Inflammatory macrophage treated with lipopolysaccharide for 4 hours (primary cell): ENCODE results near the gene ADAMTS17.

Source experiments
- DNase-seq: peaks from one replicate; pipeline ENCODE4 v3.0.0-alpha.2; 2020

The ADAMTS17 gene

DNA sequence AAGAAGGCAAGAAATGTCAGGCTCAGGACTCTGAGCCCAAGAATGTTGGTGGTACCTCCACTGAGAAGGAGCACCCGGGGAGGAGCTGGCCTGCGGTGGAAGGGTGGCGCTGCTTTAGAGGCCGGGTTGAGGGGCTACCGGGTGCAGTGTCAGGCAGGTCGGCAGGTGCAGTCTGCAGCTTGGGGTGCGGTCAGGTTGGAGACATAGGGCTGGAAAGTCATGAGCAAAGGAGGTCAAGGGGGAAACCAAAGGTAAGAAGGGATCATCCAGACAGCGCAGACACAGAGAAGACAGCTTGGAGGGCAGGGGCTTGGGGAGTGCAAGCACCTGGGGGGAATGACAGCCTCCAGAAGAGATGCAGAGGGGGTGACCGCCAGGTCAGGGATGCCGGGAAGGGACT lies 334.2 kb downstream of the ADAMTS17 start:
- DNase-seq: no peak

DNA sequence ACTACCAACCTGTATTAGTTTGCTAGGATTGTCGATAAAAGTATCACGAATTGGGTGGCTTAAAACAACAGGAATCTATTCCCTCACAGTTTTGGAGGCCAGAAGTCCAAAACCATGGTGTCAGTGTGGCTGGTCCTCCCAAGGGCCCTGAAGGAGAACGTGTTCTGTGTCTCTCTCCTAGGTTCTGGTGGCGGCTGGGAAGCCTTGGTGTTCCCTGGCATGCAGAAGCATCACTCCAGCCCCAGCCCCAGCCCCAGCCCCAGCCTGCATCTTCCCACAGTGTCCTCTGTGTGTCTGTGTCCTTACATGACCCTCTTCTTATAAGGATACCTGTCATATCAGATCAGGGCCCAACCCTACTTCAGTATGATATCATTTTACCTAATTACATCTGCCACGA lies 336.1 kb downstream of the ADAMTS17 start:
- DNase-seq: no peak

DNA sequence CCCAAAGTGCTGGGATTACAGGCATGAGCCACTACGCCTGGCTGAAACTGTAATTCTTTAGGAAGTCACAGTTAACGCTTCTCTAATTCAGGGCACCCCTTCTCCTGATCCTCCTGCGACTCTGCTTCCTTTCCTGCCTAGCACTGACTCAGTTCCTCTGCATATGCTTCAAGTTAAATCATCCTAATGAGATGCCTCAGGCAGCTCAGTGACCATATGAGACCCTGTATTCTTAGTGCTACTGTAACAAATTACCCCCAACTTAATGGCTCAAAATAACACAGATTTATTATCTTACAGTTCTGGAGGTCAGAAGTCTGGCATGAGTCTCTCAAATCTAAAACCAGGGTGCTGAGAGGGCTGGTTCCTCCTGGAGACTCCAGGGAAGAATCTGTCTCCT lies 336.8 kb downstream of the ADAMTS17 start:
- no peak for DNase-seq

DNA sequence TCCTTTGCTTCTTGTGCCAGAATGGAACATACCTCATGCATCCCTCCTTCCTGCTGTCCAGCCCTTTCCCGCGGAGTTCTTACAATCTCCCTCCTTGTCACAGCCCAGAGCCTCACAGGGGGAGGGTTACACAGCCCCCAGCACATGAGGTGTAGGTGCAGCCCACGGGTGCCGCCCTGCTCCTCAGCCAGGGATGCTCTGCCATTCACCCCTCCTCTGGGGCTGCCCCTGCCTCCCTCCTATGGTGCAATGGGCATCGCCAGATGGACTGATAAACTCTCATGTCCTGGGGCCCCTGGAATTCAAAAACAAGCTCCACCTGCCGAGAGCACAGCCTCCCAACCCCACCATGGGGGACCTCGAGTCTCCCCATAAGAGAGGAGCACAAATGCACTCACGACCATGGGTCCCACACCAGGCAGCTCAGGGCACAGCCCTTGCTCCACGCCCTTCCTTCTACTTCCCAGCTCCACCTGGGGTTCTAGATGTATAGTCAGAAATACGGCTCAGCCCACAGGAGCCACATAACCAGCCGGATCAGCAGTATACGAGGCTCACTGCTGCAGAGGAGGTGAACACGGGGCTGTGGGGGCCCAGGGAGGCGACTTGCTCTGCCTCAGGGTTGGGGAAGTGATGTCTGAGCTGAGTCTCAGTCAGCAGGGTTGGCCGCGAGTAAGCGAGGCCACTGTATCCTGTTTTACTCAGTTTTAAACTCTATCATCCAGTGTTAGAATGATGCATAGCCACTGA lies 338.8 kb downstream of the ADAMTS17 start:
- DNase-seq: no peak

DNA sequence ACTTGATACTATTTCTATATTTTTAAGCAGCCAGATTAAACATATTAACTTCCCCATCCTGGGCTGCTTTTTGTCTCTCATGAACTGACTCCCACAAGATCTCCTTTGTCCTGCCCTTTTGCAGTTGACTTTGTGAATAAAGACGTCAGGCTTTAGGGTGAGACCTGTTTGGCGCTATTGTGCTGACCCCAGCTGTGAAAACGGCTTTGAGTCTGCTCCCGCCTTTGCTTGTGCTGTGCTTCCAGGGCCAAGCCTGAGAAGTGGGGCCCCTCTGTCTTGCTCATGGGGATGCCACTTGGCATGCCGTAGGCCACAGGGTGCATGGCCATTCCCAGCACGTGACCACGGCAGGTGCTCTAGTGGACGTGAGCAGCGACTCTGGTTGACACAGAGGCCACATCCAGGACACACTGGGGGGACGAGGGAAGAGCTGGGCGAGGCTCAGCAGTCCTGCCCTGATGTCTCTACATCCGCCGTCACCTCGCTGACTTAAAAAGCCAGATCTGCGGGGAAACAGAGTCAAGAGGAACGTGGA lies 339.6 kb downstream of the ADAMTS17 start:
- no peak for DNase-seq

DNA sequence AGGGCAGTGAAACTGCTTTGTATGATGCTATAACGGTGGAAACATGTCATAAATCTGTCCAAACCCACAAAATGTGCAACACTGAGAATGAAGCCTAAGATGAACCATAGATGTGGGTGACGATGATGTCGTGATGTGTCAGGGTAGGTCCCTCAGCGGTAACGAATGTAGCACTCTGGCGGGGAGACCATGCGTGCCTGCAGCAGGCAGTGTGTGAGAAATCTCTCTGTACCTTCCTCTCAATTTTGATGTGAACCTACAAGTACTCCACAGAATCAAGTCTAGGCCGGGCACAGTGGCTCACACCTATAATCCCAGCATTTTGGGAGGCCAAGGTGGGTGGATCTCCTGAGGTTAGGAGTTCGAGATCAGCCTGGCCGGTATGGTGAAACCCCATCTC lies 340.4 kb downstream of the ADAMTS17 start:
- DNase-seq: no peak

DNA sequence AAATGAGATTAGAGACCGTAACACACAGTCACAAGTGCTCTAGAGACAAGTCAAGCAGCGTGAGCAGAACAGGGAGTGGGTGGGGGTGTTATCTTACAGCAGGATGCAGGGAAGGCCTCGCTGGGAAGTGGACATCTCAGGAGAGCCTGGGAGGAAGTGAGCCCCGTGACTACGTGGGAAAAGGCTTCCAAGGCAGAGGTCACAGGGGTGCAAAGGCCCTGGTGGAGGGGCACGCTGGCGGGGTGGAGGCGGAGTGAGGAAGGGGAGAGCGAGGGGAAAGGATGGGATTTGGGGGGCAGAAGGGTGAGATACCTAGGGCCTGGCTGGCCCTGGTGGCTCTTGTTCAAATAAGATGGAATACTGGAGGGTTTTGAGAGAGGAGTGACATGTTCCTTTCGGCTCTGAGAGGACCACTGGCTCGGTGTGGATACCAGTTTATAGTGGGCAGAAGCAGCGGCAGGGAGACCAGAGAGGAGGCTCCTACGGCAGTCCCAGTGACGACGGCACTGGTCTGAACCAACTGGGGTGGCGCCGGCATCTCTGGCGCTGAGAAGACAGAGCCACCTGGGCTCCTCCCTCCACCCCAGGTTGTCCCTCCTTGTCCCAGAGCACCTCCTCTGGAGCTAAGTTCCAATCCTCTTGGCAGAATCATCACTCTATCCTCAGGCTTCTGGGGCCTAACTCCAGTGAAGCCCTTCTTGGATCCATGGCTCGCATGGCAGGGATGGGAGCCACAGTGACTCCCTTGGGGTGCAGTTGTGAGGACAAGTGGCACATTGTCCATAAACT lies 342.3 kb downstream of the ADAMTS17 start:
- DNase-seq: no peak

DNA sequence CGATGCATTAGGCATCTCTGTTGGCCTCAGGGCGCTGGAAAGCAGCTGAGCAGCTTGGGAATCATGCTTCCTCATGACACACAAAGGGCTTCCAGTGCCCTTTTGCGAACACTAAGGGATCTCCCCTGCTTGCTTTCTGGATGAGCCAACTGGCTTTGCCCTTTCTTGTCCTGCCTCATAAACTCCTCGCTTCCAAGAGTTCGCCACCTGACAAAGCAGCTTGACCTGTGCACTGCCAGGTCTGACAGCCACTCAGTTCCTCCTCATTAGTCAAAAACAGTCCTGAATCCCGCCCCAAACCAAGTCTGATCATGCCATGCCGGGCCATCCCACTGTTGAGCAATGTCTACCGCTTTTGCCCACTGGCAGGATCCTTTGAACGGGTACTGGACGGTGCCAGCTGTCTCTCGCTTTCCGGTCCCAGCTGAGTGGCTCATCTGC lies 343.1 kb downstream of the ADAMTS17 start:
- DNase-seq: no peak

DNA sequence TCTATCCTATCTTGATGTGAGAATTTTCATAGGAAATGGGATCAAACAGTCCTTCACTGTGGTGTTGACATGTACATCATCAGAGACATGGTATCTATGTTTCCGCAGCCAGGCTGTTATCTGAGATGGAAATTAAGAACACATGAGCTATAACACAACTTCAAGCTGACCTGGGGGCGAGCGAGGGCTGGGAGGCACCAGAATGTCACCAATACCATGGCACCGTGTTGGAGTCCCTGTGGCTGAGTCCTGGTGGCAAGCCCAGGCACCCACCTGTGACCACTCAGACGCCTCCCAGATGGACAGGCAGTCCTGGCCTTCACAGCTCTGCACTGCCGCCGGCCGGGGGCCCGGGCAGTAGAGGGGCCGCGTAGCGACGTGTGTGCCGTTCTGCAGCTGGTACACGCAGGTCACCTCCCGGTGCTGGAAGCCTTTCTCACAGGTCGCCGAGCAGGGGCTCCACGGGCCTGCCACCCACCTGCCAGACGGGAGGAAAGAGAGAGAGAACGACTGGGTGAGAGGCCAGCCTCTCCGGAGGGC lies 344.6 kb downstream of the ADAMTS17 start:
- no peak for DNase-seq

DNA sequence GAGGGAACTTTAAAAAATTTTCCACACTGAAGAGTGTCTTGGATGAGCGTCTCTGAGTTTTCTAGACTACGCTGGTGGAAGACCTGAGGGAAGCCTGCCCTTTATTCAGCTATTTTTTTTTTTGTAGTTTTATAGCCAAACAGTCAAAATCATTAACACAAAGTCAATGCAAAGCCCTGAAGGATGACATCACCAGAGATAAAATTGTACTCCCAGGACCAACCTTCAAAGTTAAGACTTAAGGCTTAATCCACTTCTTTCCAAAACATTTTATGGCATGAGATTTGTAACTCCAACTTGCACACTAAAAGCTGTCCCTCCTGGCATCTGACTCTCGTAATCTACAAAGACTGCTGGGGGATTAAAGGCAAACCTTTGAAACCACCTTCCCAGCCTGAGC lies 345.1 kb downstream of the ADAMTS17 start:
- no peak for DNase-seq

DNA sequence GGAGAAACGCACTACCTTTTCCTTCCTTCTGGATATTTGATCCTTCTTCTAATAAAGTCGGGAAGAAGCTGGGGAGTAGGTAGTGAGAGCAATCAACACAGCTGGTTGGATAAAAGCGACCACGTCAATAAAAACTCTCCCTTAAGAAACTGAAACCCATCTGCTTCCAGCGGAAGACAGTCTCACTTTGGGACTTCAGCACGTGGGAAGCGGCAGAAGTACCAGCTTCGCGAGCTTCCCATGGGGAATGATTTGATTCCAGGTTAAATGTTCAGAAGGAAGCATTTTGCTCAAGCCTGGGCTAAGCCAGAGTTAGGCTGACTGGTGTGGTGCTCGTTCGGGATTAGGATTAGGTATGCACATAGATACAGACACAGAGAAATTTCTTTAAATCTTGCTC lies 346.2 kb downstream of the ADAMTS17 start:
- DNase-seq: no peak

DNA sequence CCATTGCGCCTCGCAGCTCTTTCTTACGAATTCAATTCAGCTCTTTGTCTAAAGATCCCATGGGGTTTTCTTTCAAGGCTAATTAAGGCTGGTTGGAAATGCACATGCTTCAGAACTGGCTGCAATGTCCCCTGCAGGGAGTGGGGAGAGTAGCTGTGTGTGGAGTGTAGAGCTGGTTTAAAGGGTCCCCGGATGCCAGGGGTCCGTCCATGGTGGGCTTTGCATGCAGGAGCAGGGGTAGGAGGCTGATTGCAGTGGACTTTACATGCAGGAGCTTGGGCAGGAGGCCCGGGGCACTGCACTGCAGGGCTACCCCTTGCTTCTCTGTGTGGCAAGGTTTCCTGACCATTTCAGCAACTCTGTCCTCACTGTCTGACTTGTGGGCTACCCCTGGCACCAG lies 346.9 kb downstream of the ADAMTS17 start:
- no peak for DNase-seq

DNA sequence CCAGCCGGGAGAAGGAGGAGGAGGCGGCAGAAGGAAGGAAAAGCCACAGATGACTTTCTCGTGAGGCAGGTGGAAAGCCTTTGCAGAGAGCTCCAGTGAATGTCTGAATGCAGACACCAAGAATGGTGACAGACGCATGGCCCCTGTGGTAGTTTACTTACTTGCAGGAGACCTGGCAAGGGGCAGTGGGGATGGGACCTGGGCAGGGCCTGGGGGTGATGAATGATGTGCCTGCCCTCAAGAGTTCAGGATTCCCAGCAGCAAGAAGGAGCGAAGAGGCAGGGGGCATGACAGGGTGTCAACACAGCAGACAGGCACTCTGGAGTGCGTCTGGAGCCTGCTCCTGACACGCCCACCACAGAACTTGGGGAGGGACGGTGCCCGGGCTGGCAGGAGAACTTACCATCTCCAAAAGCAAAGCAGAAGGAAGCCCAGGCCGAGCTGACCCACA lies 348.1 kb downstream of the ADAMTS17 start:
- no peak for DNase-seq

DNA sequence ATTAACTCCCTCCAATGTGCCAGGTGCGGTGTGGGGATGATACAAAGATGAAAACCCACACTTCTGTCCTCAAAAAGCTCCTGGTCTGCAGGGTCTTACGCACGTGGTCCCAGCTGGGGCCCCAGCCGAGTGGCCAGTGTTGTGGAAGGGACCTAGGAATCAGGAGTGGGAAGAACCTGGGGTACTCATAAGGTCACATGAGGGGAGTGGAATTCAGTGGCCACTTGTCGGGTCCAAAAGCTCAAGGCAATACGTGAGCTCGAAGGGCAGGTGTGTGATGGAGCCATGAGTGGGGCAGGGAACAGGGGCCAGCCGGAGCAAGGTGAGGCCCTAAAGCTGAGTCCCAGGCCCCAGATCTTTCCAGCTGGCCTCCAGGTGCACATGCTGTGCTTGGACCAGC lies 348.5 kb downstream of the ADAMTS17 start:
- DNase-seq: no peak

DNA sequence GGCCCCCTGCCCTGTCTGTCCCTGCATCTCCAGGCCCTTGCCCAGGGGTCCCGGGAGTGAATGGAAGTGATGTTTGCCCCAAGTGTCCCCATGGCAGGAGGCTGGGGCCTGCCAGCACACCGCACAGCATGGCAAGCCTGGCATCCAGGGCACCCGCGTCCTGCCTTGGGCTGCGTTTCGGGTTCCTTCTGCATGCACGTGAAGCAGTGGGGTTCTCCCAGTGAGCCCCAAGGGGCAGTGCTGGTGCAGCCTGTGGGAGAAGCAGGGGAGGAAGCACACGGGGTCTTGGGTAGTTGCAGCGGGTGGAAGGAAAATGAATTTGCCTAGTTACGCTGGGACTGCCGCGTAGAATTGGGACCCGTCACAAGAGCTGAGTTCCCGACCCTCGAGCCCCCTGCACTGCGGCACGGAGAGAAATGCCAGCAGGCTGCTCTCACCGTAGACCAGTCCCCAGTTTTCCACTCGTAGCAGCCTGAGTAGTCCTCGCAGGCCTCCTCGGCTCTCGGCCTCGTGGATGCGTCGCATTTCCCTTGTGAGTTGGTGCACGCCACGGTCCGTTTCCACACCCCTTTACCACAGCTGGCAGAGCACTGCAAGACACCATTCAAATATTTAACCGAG lies 349.1 kb downstream of the ADAMTS17 start:
- DNase-seq: no peak

DNA sequence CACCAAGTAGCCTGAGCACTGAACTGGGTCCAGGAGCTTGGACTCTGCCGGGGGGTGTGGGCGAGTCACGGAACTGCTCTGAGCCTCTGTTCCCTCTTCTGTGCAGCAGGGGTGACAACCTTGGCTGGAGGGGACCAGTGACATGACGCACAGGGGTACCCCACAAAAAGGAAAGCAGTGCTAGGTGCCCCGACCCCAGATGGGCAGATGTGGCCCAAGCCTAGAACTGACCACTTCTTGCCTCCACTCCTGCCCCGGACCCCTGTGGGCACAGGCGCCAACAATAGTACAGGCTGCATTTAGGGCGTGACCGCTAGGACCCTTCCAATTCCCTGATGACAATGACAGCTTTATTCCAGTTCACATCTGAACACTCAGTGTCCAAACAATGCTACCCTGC lies 352.7 kb downstream of the ADAMTS17 start:
- DNase-seq: no peak

DNA sequence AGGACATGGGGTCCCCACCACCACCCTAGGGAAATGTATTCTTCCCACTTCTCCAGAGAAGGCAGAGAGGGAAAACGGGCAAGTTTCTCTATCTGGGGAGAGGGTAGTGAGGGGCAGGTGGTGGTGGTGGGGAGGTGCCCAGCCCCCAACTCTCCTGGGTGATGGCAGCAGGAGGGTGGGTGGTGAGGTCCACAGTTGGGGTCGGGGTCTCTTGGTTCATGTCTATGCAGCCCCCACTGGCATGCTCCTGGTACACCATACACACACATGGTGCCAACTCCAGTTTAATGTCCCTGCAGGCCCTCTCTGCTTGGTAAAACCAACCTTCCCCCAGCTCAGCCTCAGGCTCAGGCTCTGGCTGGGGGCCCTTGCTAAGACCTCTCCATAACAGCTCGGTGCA lies 354.1 kb downstream of the ADAMTS17 start:
- no peak for DNase-seq

DNA sequence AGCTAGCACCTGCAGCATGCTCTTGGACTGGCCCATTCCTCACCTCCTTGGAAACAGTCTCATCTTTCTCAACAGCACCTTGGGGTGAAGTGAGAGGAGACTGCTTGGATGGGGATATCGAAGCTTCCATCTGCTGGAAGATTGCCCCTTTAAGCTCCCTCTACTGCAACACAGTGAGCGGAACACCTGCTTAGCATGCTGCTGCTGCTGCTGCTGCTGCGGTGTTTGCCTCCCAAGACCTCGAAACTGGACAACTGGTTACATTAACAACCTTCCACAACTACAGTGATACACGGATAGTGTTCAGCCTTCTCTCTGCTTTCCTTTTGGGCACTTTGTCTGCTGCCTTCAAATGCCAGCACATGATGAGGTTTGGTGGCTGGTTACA lies 354.7 kb downstream of the ADAMTS17 start:
- DNase-seq: no peak

DNA sequence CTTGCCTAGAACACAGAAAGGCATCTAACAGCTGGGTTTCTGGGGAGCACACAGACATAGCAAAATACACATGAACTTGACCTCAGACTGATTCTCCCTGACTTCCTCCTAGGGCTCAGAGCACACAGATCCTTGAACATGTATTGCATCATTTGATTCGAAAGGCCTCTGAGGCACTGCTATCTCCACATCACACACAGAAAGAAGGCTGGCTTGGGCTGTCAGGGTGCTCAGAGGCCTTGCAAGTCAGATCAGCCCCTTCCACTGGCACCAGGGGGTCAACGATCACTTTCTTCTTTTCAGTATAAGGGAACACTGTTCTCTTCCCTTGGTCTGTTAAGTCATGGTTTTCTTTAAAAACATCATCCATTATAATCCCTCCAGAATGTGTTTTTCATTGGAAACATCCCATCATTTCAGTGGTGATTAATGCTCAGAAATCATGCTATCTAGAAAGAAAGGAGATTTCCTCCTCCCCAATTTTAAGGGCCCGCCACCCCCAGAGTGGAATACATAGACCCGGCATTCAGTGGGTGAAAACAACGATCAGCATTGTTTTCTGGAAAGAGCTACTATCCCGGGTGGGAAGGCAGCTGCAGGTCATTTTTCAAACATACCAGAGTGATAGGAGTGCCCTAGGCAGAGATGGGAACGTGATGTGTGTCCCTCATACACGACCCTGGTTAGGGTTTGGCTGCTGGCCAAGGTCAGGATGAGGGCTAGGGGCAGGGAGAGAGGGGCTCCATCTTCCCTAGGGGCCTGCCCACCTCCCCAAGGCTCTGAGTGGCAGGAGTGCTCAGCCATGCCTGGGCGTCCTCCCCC lies 355.3 kb downstream of the ADAMTS17 start:
- no peak for DNase-seq

DNA sequence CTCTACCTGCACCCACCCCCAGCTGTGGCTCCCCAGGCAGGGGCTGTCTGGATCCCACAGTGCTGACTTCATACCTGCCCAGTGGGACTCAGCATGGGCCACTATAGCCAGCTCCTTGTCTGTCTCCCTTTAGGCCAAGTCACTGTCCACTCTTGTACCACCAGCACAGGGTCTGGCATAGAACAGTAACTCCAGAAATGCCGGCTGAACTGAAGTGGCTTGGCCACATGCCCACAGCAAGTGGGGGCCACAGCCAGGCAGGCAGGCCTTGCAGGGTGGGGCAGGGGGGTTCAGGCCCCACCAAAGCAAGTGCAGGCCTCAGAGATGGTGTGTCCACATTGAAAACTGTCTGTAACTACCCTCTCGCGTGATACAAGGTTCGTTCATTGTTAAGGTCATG lies 355.9 kb downstream of the ADAMTS17 start:
- no peak for DNase-seq

DNA sequence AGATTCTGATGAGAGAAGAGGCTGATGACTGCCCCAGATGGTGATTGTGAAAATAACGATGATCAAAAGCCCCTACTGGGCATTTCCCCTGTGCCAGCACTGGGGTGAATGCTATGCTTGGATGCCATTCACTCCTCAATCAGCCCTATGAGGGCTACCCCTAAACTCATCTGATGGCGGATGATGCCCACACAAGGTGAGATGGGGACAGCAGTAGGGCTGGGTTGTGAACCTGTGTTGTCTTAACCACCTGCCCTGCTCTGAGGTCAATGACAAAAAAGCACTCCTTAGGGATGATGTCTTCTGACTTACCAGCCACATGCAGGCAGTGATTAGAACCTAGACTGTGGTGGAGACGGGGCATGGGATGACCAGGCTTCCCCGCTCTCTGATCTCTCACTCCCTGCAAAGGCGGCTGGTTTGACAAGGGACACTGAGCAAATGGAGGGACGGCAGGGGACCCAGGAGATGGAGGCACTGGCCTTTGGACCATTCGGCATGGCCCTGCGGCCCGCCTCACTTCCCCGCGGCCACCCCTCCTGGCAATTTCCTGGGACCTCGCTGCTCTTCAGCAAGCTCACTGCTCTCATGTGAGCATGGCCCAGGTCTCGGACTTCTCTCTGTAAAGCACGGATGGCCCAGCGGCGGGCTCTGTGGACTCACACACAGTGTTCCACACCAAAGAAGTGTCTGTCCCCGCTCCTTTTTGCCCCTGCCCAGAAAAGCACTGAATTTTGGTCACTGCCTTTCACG lies 357.1 kb downstream of the ADAMTS17 start:
- DNase-seq: no peak

DNA sequence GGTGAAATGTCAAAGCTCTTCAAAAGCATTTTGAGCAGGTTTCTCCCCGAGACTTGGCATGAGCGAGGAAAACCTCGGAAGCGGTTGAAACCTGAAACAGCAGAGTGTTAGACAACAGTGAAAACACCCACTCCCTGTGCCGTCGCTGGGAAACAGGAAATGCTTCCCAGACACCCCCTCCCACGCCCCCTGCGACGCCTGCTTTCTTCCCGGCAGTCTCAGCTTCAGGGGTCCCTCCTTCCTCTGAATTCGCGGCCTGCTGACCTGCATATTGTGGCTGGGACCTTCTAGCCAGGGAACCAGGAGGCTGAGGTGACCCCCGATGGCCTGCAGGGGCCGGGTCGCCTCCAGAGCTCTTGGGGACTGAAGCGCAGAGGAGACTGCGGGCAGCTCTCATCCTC lies 357.9 kb downstream of the ADAMTS17 start:
- DNase-seq: no peak
